Panc1 (cell line): ENCODE results near the gene PAOX. TPM values are rescaled to one million over a fixed set of nuclear protein-coding genes. Genes with fewer than 3 reads are reported as not detected.

Experiments
- ATAC-seq: fragments of 200-7000 bp; cut with Tn5 transposase; 2 replicates; pipeline ENCODE4 v1.9.1; 2020; ENCODE audit warnings: mild to moderate bottlenecking, moderate library complexity
- BruUV-seq: library from RNA; stranded (reverse); fragments of 400-500 nt; replicated peaks from 2 replicates; lab custom pipeline; 2021; lab: Mats Ljungman, UMichigan
- CTCF ChIA-PET: fragments of 300-600 bp; sonication (Branson Sonifier 250); formaldehyde crosslinking; loops from one replicate; lab custom pipeline; 2022; ENCODE audit warnings: antibody characterized with exemption; lab: Charles Lee
- POLR2A ChIA-PET: fragments of 300-600 bp; sonication (Branson Sonifier 250); formaldehyde crosslinking; loops from one replicate; lab custom pipeline; 2022; ENCODE audit warnings: antibody characterized with exemption; lab: Charles Lee
- DNase-seq: peaks from one replicate; pipeline ENCODE4 v3.0.0-alpha.2; 2010; ENCODE audit warnings: low read depth, low spot score
- H3K27ac ChIP-seq: 2 replicates; pipeline ENCODE4 v1.5.1; 2011; ENCODE audit warnings: mild to moderate bottlenecking, low read length, inconsistent platforms
- H3K27me3 ChIP-seq: fragments of 200-500 bp; sonication (Bioruptor generic); 2 replicates; pipeline ENCODE4 v1.6.0; 2014; ENCODE audit warnings: low read length, inconsistent platforms; ENCODE audit not compliant: control insufficient read depth, insufficient read depth
- H3K36me3 ChIP-seq: fragments of 200-500 bp; sonication (Bioruptor generic); 2 replicates; pipeline ENCODE4 v1.5.1; 2014; ENCODE audit warnings: inconsistent platforms, mild to moderate bottlenecking, low read length, moderate library complexity; ENCODE audit not compliant: control insufficient read depth, insufficient read depth
- H3K4me1 ChIP-seq: 2 replicates; pipeline ENCODE4 v1.5.1; 2011; ENCODE audit warnings: inconsistent platforms, mild to moderate bottlenecking, low read length, moderate library complexity; ENCODE audit not compliant: control insufficient read depth, insufficient read depth
- H3K4me3 ChIP-seq, 2 experiments: 2 replicates each; pipeline ENCODE4 v1.5.1; 2011 to 2012; ENCODE audit warnings: low read depth in 2 of 2, low read length in 2 of 2, mild to moderate bottlenecking in 2 of 2, inconsistent platforms in 1 of 2, moderate library complexity in 1 of 2
- H3K9me3 ChIP-seq: fragments of 200-500 bp; sonication (Bioruptor generic); 2 replicates; pipeline ENCODE4 v1.5.1; 2014; ENCODE audit warnings: low read depth, mild to moderate bottlenecking, inconsistent platforms, low read length, moderate library complexity; ENCODE audit not compliant: control insufficient read depth, insufficient read depth
- CTCF ChIP-seq: fragments of 450-650 bp; IDR thresholded peaks from 2 replicates; pipeline ENCODE4 v1.5.1; 2017; ENCODE audit warnings: mild to moderate bottlenecking
- POLR2AphosphoS5 ChIP-seq: IDR thresholded peaks from 2 replicates; pipeline ENCODE4 v1.6.1; 2012; ENCODE audit warnings: mild to moderate bottlenecking, low read depth, low read length, moderate library complexity
- REST ChIP-seq, 2 experiments: IDR thresholded peaks; 2 replicates each; pipeline ENCODE4 v1.6.1; 2011 to 2012; ENCODE audit warnings: low read depth in 2 of 2, control low read depth in 1 of 2, low read length in 1 of 2, mild to moderate bottlenecking in 1 of 2, moderate library complexity in 1 of 2; ENCODE audit not compliant: insufficient read depth in 1 of 2
- SIN3A ChIP-seq: IDR thresholded peaks from 2 replicates; pipeline ENCODE4 v1.6.1; 2012; ENCODE audit warnings: low read depth, mild to moderate bottlenecking, low read length, moderate library complexity, borderline replicate concordance; ENCODE audit not compliant: insufficient read depth
- TCF7L2 ChIP-seq: IDR thresholded peaks from 2 replicates; pipeline ENCODE4 v1.6.1; 2011; ENCODE audit warnings: mild to moderate bottlenecking, low read depth, low read length, inconsistent platforms
- in situ Hi-C: cut with HindIII; loops from 2 replicates; pipeline ENCODE4 v1.10.0; 2016; ENCODE audit warnings: low sequenced_read_pairs, low pct_unique_long_range_greater_than_20kb
- intact Hi-C: fragments of 100-400 bp; cut with micrococcal nuclease; formaldehyde crosslinking; loops from one replicate; pipeline ENCODE4 v1.10.0; 2022; ENCODE audit not compliant: unreplicated experiment
- total RNA-seq: library from RNA; stranded (reverse); gene quantifications from one replicate; pipeline ENCODE4 v1.2.1, GENCODE V29; 2021; ENCODE audit not compliant: unreplicated experiment

Gene PAOX
- total RNA-seq, 1 experiment from 2014 or later, result 9.3 TPM

GRCh38 chr10:133381036-133381435 lies 2.0 kb downstream of the PAOX start:
- DNase-seq (no peak), ATAC-seq (no peak)
- intact Hi-C loops (no loop called here), in situ Hi-C loops (no loop called here)
- TF ChIP-seq POLR2AphosphoS5, result no peak
- TF ChIP-seq SIN3A, result no peak
- TF ChIP-seq TCF7L2, result no peak
- TF ChIP-seq REST (IDR thresholded peaks at IDR 0.05; ENCODE audit: insufficient read depth in 1 of 2, low read depth in 2 of 2, low read length in 1 of 2), result no peak
- TF ChIP-seq CTCF, result no peak
- ChIA-PET CTCF (no interaction called here), POLR2A (interaction anchor here (0.7 kb wide), 1 partner anchor 39 kb away, joined by 3 read pairs; no protein-coding TSS in a partner anchor)
- BruUV-seq, result TSS peak; percentile 68
- no peak overlapping the region for H3K27ac ChIP-seq
- no peaks in the 10 kb centered on the region for H3K27me3 ChIP-seq
- 0 out of 2 replicates have a peak, but pooled peaks cover 3% of the 10 kb centered on the region for H3K4me1 ChIP-seq
- H3K36me3 ChIP-seq, result no peaks in the 10 kb centered on the region
- no peaks in the 10 kb centered on the region for H3K9me3 ChIP-seq
- no peak overlapping the region for H3K4me3 ChIP-seq

GRCh38 chr10:133383551-133383950 lies 4.5 kb downstream of the PAOX start:
- Histone ChIP-seq H3K27me3 (no peaks in the 10 kb centered on the region), H3K9me3 (no peaks in the 10 kb centered on the region), H3K27ac (no peak overlapping the region), H3K4me1 (0 out of 2 replicates have a peak, but pooled peaks cover 3% of the 10 kb centered on the region), H3K36me3 (no peaks in the 10 kb centered on the region), H3K4me3 (no peak overlapping the region)
- TF ChIP-seq TCF7L2, result no peak
- TF ChIP-seq CTCF, result no peak
- no peak for TF ChIP-seq SIN3A
- TF ChIP-seq POLR2AphosphoS5, result no peak
- no peak for TF ChIP-seq REST (IDR thresholded peaks at IDR 0.05; ENCODE audit: insufficient read depth in 1 of 2, low read depth in 2 of 2, low read length in 1 of 2)
- intact Hi-C loops, result no loop called here
- POLR2A ChIA-PET, result no interaction called here
- CTCF ChIA-PET, result no interaction called here
- DNase-seq (no peak), ATAC-seq (no peak)
- in situ Hi-C loops, result no loop called here
- no TSS peak for BruUV-seq
